Chondrocyte (in vitro differentiated cells): ENCODE data around the gene CCDC78. TPM values are rescaled to one million over a fixed set of nuclear protein-coding genes. Genes with fewer than 3 reads are reported as not detected.

ENCODE experiments used
- DNase-seq: peaks from one replicate; pipeline ENCODE4 v3.0.0; 2021; ENCODE audit warnings: mixed read lengths, low spot score
- H3K27ac Mint-ChIP-seq: one replicate; pipeline ENCODE4 v1.8.0; 2021; ENCODE audit warnings: mild to moderate bottlenecking, moderate library complexity, mixed read lengths; ENCODE audit not compliant: unreplicated experiment
- H3K27me3 Mint-ChIP-seq: 2 replicates; pipeline ENCODE4 v1.8.0; 2021; ENCODE audit warnings: low read depth, mixed read lengths
- H3K36me3 Mint-ChIP-seq: 2 replicates; pipeline ENCODE4 v1.8.0; 2021; ENCODE audit warnings: low read depth, mixed read lengths
- H3K4me1 Mint-ChIP-seq: 2 replicates; pipeline ENCODE4 v1.8.0; 2021; ENCODE audit warnings: low read depth, mild to moderate bottlenecking, mixed read lengths
- H3K4me3 Mint-ChIP-seq: one replicate; pipeline ENCODE4 v1.8.0; 2021; ENCODE audit warnings: mild to moderate bottlenecking, moderate library complexity, mixed read lengths; ENCODE audit not compliant: unreplicated experiment
- H3K9me3 Mint-ChIP-seq: 2 replicates; pipeline ENCODE4 v1.8.0; 2021; ENCODE audit warnings: low read depth, mixed read lengths
- CTCF ChIP-seq: fragments of 200-600 bp; sonication (generic); IDR thresholded peaks from 2 replicates; pipeline ENCODE4 v1.5.0; 2021; ENCODE audit warnings: antibody characterized with exemption, mild to moderate bottlenecking, moderate library complexity
- total RNA-seq: library from RNA; stranded (reverse); gene quantifications from 3 replicates; pipeline ENCODE4 v1.2.1, GENCODE V29; 2021

The CCDC78 gene
- total RNA-seq, 1 donor from 2014 or later, result 3.9 TPM

GRCh38 chr16:740459-740763, 14.2 kb upstream of the CCDC78 start:
- DNase-seq, result no peak
- Mint-ChIP-seq H3K9me3 (no peaks in the 10 kb centered on the region), H3K27ac (no peak overlapping the region), H3K4me3 (peak overlapping the region; percentile 75), H3K4me1 (peaks cover 13% of the 10 kb centered on the region), H3K27me3 (no peaks in the 10 kb centered on the region), H3K36me3 (peaks cover 5% of the 10 kb centered on the region)
- no peak for TF ChIP-seq CTCF

- Mint-ChIP-seq H3K9me3 (no peaks in the 10 kb centered on the region), H3K4me3 (peak overlapping the region; percentile 75), H3K27ac (peak overlapping the region; percentile 41), H3K36me3 (peaks cover 8% of the 10 kb centered on the region), H3K4me1 (peaks cover 13% of the 10 kb centered on the region), H3K27me3 (no peaks in the 10 kb centered on the region)
- no peak for TF ChIP-seq CTCF
- DNase-seq, result no peak
Observed at GRCh38 chr16:739560-740458, 13.6 kb upstream of the CCDC78 start.

GRCh38 chr16:736936-737481, 10.8 kb upstream of the CCDC78 start:
- no peak overlapping the region for H3K4me3 Mint-ChIP-seq

GRCh38 chr16:735982-736453, 9.8 kb upstream of the CCDC78 start:
- TF ChIP-seq CTCF, result no peak
- H3K27ac Mint-ChIP-seq, result no peak overlapping the region
- no peak overlapping the region for H3K4me3 Mint-ChIP-seq
- peaks cover 8% of the 10 kb centered on the region for H3K36me3 Mint-ChIP-seq
- H3K27me3 Mint-ChIP-seq, result no peaks in the 10 kb centered on the region
- no peaks in the 10 kb centered on the region for H3K9me3 Mint-ChIP-seq
- no peak for DNase-seq
- peaks cover 13% of the 10 kb centered on the region for H3K4me1 Mint-ChIP-seq

More at GRCh38 chr16:736936-737481, 10.8 kb upstream of the CCDC78 start:
- peaks cover 8% of the 10 kb centered on the region for H3K36me3 Mint-ChIP-seq
- DNase-seq, result peak; percentile 76
- H3K4me1 Mint-ChIP-seq, result peaks cover 13% of the 10 kb centered on the region
- H3K9me3 Mint-ChIP-seq, result no peaks in the 10 kb centered on the region
- H3K27me3 Mint-ChIP-seq, result no peaks in the 10 kb centered on the region
- H3K27ac Mint-ChIP-seq, result no peak overlapping the region
- TF ChIP-seq CTCF, result no peak

- no peak for TF ChIP-seq CTCF
- Mint-ChIP-seq H3K4me1 (peaks cover 13% of the 10 kb centered on the region), H3K27ac (no peak overlapping the region), H3K36me3 (peaks cover 8% of the 10 kb centered on the region), H3K4me3 (no peak overlapping the region), H3K27me3 (no peaks in the 10 kb centered on the region), H3K9me3 (no peaks in the 10 kb centered on the region)
- peak; percentile 72 for DNase-seq
Observed at GRCh38 chr16:734981-735881, 9.0 kb upstream of the CCDC78 start.
